HK-2 (cell line): ENCODE data around the gene DUSP23.

Experiments
- DNase-seq: peaks from one replicate; pipeline ENCODE4 v3.0.0-alpha.2; 2018; ENCODE audit not compliant: unreplicated experiment

The DUSP23 gene

DNA sequence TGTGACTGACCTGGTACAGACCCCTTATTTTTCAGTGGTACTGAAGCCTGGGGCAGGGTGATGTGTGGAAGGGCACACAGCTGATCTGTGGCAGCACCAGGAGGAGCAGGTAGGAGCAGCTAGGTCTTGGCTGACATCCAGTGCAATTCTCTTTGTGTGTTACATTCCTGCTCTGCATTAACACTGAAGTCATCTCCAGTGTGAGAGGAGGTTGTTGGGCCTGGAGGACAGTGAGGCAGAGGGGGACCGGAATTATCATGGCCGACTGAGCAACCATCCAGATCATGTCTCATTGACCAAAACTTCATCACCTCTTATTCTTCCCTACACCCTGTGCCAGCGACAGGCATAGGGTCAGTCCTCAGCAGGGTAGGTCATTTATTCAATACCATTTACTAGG lies 47.4 kb downstream of the DUSP23 start:
- DNase-seq, result no peak

GRCh38 chr1:159828581-159829272 lies 48.0 kb downstream of the DUSP23 start:
- DNase-seq, result no peak

DNA sequence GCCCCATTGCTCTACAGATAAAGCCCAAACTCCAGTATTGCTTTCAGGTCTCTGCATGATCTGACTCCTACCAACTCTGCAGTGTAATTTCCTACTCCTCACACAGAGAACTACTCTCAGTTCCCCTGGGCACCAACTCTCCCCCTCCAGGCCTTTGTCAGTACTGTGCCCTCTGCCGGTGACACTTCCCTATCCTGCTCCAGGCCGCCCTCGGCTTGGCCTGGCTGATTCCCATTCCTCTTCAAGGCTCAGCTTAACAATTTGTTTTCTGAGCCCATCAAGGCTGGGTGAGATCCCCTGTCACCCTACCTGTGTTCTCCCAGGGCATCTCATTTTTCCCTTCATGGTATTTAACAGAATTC lies 48.5 kb downstream of the DUSP23 start:
- DNase-seq, result no peak

DNA sequence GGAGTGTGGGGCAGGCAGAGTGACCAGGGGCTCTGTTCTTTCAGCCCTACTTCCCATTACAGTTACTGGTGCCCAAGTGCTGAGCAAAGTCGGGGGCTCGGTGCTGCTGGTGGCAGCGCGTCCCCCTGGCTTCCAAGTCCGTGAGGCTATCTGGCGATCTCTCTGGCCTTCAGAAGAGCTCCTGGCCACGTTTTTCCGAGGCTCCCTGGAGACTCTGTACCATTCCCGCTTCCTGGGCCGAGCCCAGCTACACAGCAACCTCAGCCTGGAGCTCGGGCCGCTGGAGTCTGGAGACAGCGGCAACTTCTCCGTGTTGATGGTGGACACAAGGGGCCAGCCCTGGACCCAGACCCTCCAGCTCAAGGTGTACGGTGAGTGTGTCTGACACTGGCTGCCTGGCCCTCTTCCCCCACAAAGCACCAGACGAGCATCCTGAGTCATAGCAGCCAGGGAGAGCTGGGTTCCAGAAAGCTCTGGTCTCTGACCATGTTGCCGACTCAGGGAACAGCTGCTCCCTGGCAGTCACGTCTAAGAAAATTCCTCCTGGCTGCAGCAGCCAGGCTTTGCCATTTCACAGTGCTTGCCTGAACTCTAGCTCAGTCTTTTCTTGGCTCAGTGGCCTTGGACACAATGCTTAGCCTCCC lies 49.2 kb downstream of the DUSP23 start:
- DNase-seq, result no peak

GRCh38 chr1:159830722-159831121 lies 50.0 kb downstream of the DUSP23 start:
- DNase-seq, result no peak

DNA sequence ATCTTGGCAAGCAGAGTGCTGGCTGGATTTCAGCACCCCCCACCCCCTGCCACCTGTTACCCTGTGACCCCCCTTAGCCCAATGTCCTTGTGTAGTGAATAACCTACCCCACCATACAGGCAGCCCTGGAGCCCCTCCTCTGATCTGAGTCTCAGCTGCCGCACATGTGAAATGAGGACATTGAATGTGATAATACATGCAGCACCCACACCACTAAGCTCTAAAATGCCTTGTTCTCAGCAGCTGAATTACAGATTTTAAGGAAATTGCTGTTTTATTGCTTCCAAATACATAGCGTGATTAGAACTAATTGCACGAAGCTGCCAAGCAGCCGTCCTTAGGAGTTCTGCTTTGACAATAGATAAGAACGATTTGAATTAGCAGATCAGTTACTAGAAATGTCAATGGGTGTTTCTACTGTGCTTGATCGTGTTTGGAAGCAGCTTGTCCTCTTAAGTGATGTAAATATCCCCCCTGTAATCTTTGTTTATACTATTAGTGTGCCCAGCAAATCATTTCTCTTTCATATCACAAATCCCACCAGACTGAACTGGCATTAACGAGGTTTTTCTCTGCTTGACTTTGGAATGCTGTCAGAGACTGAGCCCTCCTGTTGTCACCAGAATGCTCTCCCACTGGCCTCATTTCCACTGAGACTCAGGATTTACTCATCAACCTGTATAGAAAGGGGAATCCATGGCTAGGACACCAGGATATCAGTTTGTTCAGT lies 50.8 kb downstream of the DUSP23 start:
- DNase-seq, result no peak
